ENCODE results near the gene EXOC2.

- TF ChIP-seq, protein P1, sequence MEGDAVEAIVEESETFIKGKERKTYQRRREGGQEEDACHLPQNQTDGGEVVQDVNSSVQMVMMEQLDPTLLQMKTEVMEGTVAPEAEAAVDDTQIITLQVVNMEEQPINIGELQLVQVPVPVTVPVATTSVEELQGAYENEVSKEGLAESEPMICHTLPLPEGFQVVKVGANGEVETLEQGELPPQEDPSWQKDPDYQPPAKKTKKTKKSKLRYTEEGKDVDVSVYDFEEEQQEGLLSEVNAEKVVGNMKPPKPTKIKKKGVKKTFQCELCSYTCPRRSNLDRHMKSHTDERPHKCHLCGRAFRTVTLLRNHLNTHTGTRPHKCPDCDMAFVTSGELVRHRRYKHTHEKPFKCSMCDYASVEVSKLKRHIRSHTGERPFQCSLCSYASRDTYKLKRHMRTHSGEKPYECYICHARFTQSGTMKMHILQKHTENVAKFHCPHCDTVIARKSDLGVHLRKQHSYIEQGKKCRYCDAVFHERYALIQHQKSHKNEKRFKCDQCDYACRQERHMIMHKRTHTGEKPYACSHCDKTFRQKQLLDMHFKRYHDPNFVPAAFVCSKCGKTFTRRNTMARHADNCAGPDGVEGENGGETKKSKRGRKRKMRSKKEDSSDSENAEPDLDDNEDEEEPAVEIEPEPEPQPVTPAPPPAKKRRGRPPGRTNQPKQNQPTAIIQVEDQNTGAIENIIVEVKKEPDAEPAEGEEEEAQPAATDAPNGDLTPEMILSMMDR (IDR thresholded peaks at IDR 0.05), result no peak
- TF ChIP-seq POLR2AphosphoS5 (IDR thresholded peaks at IDR 0.05; ENCODE audit: low read depth, low read length) (no peak), REST (IDR thresholded peaks at IDR 0.05; ENCODE audit: insufficient read depth in 1 of 2, low read depth in 2 of 2, low read length in 1 of 2) (no peak), SIN3A (IDR thresholded peaks at IDR 0.05; ENCODE audit: borderline replicate concordance, insufficient read depth, low read depth, low read length) (no peak), TCF7L2 (IDR thresholded peaks at IDR 0.05; ENCODE audit: low read depth, low read length) (no peak)
Measured at GRCh38 chr6:729606-730320, 36.8 kb upstream of the EXOC2 start.

Measured in Panc1 (cell line).